GM18951 (cell line): ENCODE results near the gene PRR19.

Experiments used
- POLR2A ChIP-seq: IDR thresholded peaks from 4 replicates; pipeline ENCODE4 v1.6.1; 2011; ENCODE audit warnings: mild to moderate bottlenecking; ENCODE audit not compliant: insufficient read length, insufficient read depth; ENCODE audit errors: extremely low read depth
- in situ Hi-C: fragments of 300-500 bp; cut with MboI; formaldehyde crosslinking; loops from one replicate; pipeline ENCODE4 v1.12.0; 2022; ENCODE audit warnings: low sequenced_read_pairs, mixed read lengths, inconsistent platforms; ENCODE audit not compliant: unreplicated experiment

PRR19 gene

GRCh38 chr19:42353341-42354015, 51.5 kb downstream of the PRR19 start:
- in situ Hi-C loops = no loop called here

GRCh38 chr19:42355896-42356295, 54.0 kb downstream of the PRR19 start:
- no peak for TF ChIP-seq POLR2A
- in situ Hi-C loops = no loop called here

More at GRCh38 chr19:42353341-42354015, 51.5 kb downstream of the PRR19 start:
- TF ChIP-seq POLR2A = no peak

- in situ Hi-C loops = no loop called here
- TF ChIP-seq POLR2A = no peak
These were observed 54.8 kb downstream of the PRR19 start for GRCh38 chr19:42356686-42357085.

GRCh38 chr19:42357290-42357689, 55.4 kb downstream of the PRR19 start:
- no peak for TF ChIP-seq POLR2A
- in situ Hi-C loops = no loop called here
